ENCODE results near the gene OPA1.
A peak's percentile ranks its signal among the peaks of the same experiment; 100 is the strongest.

OPA1 gene

GRCh38 chr3:193650585-193650984, 57.6 kb downstream of the OPA1 start:
- no peak for DNase-seq (ENCODE audit: low spot score)

GRCh38 chr3:193655831-193656433, 62.9 kb downstream of the OPA1 start:
- no peak for DNase-seq (ENCODE audit: low spot score)

- DNase-seq (ENCODE audit: low spot score), result no peak
These were observed 63.4 kb downstream of the OPA1 start for GRCh38 chr3:193656445-193656844.

- no peak for DNase-seq (ENCODE audit: low spot score)
These were observed 63.9 kb downstream of the OPA1 start for GRCh38 chr3:193656878-193657282.

- DNase-seq (ENCODE audit: low spot score), result no peak
These were observed 67.2 kb downstream of the OPA1 start for GRCh38 chr3:193660171-193660570.

GRCh38 chr3:193660698-193661411, 67.8 kb downstream of the OPA1 start:
- DNase-seq (ENCODE audit: low spot score), result no peak

- no peak for DNase-seq (ENCODE audit: low spot score)
These were observed 69.8 kb downstream of the OPA1 start for GRCh38 chr3:193662757-193663322.

GRCh38 chr3:193665370-193665989, 72.5 kb downstream of the OPA1 start:
- peak; percentile 8 for DNase-seq (ENCODE audit: low spot score)

GRCh38 chr3:193673845-193674244, 80.8 kb downstream of the OPA1 start:
- DNase-seq (ENCODE audit: low spot score), result no peak

- no peak for DNase-seq (ENCODE audit: low spot score)
These were observed 81.7 kb downstream of the OPA1 start for GRCh38 chr3:193674714-193675113.

GRCh38 chr3:193677734-193678133, 84.7 kb downstream of the OPA1 start:
- DNase-seq (ENCODE audit: low spot score), result no peak

GRCh38 chr3:193680220-193680619, 87.2 kb downstream of the OPA1 start:
- no peak for DNase-seq (ENCODE audit: low spot score)

GRCh38 chr3:193681631-193682030, 88.6 kb downstream of the OPA1 start:
- DNase-seq (ENCODE audit: low spot score), result no peak

- DNase-seq (ENCODE audit: low spot score), result no peak
These were observed 93.9 kb downstream of the OPA1 start for GRCh38 chr3:193686665-193687483.

GRCh38 chr3:193688834-193689714, 96.1 kb downstream of the OPA1 start:
- no peak for DNase-seq (ENCODE audit: low spot score)

- DNase-seq (ENCODE audit: low spot score), result no peak
These were observed 100.8 kb downstream of the OPA1 start for GRCh38 chr3:193693774-193694173.

- no peak for DNase-seq (ENCODE audit: low spot score)
These were observed 109.1 kb downstream of the OPA1 start for GRCh38 chr3:193701953-193702635.

GRCh38 chr3:193702967-193703366, 110.0 kb downstream of the OPA1 start:
- no peak for DNase-seq (ENCODE audit: low spot score)

GRCh38 chr3:193704431-193704830, 111.4 kb downstream of the OPA1 start:
- no peak for DNase-seq (ENCODE audit: low spot score)

- DNase-seq (ENCODE audit: low spot score), result no peak
These were observed 115.3 kb downstream of the OPA1 start for GRCh38 chr3:193708270-193708669.

Measured in activated CD4-positive, alpha-beta T cell treated with anti-CD3 and anti-CD28 coated beads, Interleukin-2, Interleukin-4, amounts not matched to agents 100 ng/mL and 50 ng/mL, durations not matched to agents 16 hours and 8 hours (primary cell).